Adipose tissue (tissue), 3 donors: ENCODE measurements around the gene OR1M1. TPM values are rescaled to one million over a fixed set of nuclear protein-coding genes. Genes with fewer than 3 reads are reported as not detected.
"Not testable (repeated sequence)": the region's sequence is repeated elsewhere in the genome, so short reads cannot be mapped to it uniquely, and the experiment has no call there.

Experiments
- H3K27ac ChIP-seq: one replicate; pipeline ENCODE4 v1.5.1; 2013; ENCODE audit warnings: low read depth, low read length
- WGBS, 3 donors: extraction: QIAGEN DNeasy Blood & Tissue Kit; methylation state at CpG; one replicate each; pipeline ENCODE4 v1.1.7; 2013; 5-methylcytosine and 5-hydroxymethylcytosine counted together
- polyA plus RNA-seq, 3 donors: library from polyadenylated mRNA; stranded (reverse); fragments of 200-250 nt; gene quantifications; one replicate each; pipeline ENCODE4 v1.2.3, GENCODE V29; 2013
- donor health status: healthy with polysubstance abuse.
- donor health status: Bipolar disorder and iron deficiency.
- donor health status: healthy.

The OR1M1 gene
- polyA plus RNA-seq, 3 donors: not detected

DNA sequence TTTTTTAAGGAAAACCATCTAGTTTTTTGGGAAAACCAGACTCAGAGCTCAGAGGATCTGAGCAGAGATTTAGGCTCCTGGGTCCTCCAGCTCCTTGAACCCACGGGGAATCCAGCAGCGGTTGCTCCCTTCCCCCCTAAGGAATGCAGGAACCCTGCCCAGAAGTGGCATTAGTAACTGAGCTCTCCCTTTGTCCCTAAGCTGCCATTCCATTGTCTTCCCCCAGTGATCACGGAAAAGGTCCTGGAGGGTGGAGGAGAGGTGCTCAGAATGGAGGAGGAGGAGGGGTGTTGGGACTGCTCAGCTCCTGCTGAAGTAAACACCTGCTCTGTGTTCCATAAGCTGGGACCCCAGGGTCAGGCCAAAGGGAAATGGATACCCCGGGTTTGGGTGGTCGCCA is 16.8 kb upstream of the OR1M1 start:
- no peak overlapping the region for H3K27ac ChIP-seq
- 39 to 48% (median 46%) methylated on average over 5 of the region's 5 CpGs for WGBS, 3 donors

DNA sequence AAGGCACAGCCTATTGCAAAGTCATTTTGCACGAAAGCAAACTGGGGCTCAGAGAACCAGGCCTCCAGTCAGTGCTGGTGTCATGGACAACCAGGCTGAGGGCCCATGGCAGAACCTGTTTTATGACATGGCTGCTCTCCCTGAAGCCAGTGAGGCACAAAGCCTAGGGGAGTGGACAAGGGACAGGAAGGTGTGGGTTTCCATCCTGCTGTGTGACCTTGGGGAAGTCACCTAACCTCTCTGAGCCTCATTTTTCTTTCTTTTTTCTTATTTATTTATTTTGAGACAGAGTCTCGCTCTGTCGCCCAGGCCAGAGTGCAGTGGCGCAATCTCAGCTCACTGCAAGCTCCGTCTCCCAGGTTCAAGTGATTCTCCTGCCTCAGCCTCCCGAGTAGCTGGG is 15.1 kb upstream of the OR1M1 start:
- WGBS, 3 donors: 89 to 92% (median 92%) methylated on average over 6 of the region's 6 CpGs
- not testable (repeated sequence) for H3K27ac ChIP-seq

DNA sequence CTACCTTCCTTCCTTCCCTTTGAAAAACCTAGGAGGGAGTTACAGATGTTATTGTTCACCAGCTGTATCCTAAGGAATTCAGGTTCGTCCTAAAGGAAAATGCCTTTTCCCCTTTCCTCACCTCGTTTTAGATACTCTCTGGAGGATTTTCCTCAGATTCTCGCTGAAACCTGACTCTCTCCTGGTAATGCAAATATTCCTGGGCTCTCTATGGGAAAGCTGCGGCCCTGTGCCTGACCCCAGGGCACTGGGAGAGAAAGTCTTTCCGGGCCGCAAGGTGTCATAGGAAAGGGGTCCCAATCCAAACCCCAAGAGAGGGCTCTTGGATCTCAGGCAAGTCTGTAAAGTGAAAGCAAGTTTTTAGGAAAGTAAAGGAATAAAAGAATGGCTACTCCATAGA is 13.1 kb upstream of the OR1M1 start:
- no peak overlapping the region for H3K27ac ChIP-seq
- 54 to 70% (median 62%) methylated on average over 6 of the region's 6 CpGs for WGBS, 3 donors

DNA sequence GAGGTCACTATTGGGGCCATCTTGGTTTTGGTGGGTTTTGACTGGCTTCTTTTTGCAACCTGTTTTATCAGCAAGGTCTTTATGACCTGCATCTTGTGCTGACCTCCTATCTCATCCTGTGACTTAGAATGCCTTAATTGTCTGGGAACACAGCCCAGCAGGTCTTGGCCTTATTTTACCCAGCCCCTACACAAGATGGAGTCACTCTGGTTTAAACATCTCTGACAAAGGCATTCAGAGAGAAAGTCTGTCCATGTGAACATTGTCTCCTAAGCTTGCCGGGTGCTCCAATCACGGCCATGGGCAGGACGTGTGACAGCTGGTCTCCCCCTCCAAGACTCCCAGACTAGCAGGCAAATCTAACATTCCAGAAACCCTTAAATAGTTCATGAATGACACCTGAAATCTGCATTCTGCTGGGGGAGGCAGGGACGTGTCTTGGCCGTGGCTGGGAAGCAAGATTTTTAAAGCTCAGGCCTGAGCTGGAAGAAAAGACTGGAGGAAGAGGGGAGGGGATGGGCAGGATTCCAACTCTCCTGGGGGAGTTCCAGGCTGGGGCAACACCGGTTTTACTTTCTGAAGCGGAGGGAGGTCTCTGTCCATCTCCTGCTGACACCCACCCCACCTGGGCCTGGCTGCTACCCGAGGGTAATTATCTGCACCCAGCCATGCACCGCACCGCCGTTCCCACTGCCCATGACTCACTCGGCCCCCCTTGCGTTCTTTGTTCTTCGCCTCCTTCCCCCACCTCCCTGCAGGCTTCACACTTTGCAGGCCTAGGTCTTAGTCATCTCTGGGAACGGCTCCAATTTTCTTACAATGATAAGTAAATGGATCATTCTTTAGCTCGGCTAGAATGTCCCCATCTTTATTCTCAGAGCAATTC is 11.6 kb upstream of the OR1M1 start:
- no peak overlapping the region for H3K27ac ChIP-seq

DNA sequence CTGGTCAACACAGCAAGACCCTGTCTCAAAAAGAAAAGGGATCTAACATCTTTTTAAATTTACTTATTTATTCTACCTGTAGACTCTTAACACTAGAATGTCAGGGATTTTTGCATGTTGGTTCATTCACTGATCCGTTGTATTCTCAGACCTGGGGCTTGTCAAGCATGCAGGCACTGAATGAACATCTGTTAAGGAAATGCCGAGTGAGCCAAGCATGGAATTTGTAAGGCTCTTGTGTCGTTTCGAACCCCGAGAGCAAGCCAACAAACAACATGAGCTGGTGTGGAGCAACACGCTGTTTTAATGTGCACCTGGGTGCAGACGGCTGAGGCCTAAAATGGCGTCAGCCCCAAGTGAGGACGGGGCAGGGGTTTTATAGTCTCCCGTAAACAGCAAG is 10.0 kb upstream of the OR1M1 start:
- 80 to 82% (median 81%) methylated on average over 10 of the region's 10 CpGs for WGBS, 3 donors
- H3K27ac ChIP-seq: no peak overlapping the region

More for the DNA sequence above, 11.6 kb upstream of the OR1M1 start:
- 22 to 34% (median 33%) methylated on average over 16 of the region's 16 CpGs for WGBS, 3 donors

DNA sequence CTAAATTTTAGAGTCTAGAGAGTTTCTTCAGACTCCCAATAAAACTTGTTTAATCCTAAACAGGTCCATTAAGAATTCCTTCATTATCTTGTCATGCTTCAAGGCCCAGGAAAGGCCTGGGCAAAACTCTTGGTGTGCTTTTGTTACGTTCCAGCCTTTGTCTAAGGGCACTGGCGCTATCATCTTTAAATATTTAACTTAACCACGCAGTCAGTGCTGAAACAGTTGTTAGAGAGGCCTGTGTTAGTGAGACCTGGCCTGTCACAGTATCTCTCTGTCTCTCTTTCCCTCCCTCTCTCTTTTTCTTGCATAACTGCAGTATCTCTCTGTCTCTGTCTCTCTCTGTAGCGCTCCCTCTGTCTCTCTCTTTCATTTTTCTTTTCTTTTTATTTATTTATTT is 8.2 kb upstream of the OR1M1 start:
- 48 to 87% (median 81%) methylated on average over 4 of the region's 4 CpGs for WGBS, 3 donors
- no peak overlapping the region for H3K27ac ChIP-seq

DNA sequence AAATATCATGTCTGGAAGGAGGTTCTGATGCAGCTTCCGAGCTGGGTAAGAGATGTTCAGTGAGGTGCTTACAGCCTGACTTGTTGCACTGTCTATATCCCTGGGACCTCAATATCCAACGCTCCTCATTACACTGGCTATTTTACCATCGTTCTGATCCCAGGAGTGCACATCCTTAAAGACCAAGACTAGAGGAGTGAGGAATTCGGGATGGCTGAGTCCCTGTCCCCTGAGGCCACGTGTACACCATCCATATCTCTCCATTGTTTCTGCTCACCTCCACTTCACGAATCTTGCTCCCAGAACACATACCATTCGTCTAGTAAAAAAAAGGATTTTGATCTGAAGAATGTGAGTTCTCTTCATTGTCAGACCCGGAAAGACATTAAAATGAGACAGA is 20.5 kb downstream of the OR1M1 start, which contains the start of gene OR7G2:
Gene OR7G2, minus strand, starts transcription at position 101 of the 400 bp plus-strand sequence. CDS start 4,232 bp downstream, outside the sequence.
- WGBS, 3 donors: 55 to 65% (median 57%) methylated on average over 8 of the region's 8 CpGs
- no peak within 1 kb of the TSS for H3K27ac ChIP-seq

DNA sequence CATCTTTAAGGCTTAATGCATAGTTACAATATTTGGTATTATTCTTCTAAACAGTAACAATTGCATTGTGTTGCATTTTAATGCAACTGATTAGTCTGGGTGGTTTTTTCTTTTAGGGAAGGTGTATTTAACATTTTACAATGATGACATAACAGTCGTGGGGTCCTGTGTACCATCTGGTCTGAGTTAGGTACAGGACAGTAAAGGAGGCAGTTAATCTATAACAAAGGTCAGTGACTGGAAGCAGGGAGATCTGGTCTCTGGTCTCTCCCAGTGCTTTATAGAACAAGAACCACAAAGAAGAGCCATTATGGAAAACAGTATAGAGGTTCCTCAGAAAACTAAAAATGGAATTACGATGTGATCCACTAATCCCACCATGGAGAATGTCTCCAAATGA is 23.1 kb downstream of the OR1M1 start:
- no peak overlapping the region for H3K27ac ChIP-seq
- WGBS, 3 donors: 36 to 68% (median 65%) methylated on average over 2 of the region's 2 CpGs

DNA sequence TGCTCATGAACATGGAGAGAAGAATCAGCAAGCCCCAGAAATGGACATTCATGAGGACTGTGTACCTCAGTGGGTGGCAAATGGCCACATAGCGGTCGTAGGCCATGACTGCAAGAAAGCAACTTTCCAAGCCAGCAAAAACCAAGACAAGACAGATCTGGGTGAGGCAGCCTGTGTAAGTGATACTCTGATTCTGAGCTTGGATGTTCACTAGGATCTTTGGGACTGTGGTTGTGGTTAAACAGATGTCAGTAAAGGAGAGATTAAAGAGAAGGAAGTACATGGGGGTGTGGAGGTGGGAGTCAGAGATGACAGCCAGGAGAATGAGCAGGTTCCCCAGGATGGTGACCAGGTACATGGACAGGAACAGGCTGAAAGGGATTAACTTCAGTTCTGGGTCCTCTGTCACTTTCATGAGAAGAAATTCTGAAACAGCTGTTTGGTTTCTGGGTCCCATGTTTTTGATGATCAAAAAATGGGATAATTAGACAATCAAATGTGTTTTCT is 28.5 kb downstream of the OR1M1 start, which contains the start of gene OR7G1:
Gene OR7G1, minus strand, starts transcription at position 457 of the 507 bp plus-strand sequence. Its CDS starts 0 bp downstream, at position 457.
- WGBS, 3 donors: 76 to 83% (median 76%) methylated on average over 2 of the region's 2 CpGs
- no peak within 1 kb of the TSS for H3K27ac ChIP-seq

DNA sequence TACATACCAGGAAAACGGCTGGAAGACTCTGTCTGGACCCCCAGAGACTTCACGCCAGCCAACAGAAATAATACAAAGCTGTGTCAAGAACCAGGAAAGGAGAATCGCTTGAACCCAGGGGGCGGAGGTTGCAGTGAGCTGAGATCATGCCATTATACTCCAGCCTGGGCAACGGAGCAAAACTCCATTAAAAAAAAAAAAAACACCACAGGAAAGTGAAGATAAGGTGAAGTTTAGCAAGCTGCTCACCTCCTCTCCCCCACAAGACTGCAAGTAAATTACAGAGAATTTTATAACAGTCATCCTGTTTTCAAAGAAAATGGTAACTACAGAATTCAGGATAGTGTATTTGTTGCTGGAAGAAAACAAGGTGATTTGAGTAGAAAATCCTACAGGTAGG is 29.7 kb downstream of the OR1M1 start:
- no peak overlapping the region for H3K27ac ChIP-seq
- 46 to 55% (median 49%) methylated on average over 5 of the region's 5 CpGs for WGBS, 3 donors

DNA sequence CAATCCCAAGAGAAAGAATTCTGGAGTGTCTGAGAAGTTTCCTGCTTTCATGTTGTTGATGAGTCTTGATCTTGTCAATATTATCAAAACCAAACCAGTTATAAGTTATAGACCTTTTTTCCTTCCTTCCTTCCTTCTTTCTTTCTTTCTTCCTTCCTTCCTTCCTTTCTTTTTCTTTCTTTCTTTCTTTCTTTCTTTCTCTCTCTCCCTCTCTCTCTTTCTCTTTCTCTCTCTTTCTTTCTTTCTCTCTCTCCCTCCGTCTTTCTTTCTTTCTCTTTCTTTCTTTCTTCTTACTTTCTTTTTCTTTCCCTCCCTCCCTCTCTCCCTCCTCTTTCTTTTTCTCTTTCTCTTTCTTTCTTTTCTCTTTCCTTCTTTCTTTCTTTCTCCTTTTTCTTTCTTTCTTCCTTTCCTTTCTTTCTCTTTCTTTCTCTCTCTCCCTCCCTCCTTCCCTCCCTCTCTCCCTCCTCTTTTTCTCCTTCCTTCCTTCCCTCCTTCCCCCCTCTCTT is 40.1 kb downstream of the OR1M1 start, which contains the start of gene OR7G3:
Gene OR7G3, minus strand, starts transcription at position 51 of the 506 bp plus-strand sequence. Its CDS starts 0 bp downstream, at position 51.
- H3K27ac ChIP-seq: no peak within 1 kb of the TSS
- 50 to 85% (median 76%) methylated on average over 1 of the region's 1 CpG for WGBS, 3 donors

DNA sequence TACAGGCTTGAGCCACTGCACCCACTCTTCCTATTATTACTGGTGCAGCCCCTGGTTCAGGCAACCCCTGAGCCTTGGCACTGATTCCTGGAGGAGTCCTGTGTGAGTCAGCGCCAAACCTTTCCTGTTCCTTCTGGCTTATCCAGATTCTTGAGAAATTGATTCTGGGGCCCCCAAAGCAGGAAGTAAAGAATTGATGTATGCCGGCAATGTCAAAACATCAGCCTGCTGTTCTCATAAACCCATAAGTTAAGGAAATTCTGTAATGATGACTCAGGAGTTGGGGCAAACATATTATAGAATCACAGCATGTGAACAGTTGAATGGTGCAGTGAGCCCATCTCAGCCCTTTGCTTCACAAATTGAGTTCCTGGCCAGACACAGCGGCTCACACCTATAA is 41.3 kb downstream of the OR1M1 start:
- WGBS, 3 donors: 47 to 59% (median 50%) methylated on average over 3 of the region's 3 CpGs
- H3K27ac ChIP-seq: no peak overlapping the region

DNA sequence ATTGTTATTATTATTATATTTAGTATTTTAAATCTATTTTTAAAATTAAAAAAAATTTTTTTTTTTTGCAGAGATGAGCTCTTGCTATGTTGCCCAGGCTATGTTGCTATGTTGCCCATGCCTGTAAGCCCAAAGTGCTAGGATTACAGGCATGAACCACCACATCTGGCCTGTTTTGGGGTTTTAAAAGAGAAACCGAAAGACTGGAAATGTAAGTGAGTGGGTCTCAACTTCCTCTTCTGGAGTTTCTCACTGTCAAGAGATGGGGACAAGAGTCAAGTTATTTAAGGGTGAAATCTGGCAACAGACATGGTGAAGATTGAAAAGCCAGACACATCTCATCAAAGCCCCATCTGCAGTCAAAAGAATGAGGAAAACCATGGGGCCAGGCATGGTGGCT is 44.1 kb downstream of the OR1M1 start:
- WGBS, 3 donors: 23 to 50% (median 30%) methylated on average over 1 of the region's 1 CpG
- H3K27ac ChIP-seq: no peak overlapping the region

DNA sequence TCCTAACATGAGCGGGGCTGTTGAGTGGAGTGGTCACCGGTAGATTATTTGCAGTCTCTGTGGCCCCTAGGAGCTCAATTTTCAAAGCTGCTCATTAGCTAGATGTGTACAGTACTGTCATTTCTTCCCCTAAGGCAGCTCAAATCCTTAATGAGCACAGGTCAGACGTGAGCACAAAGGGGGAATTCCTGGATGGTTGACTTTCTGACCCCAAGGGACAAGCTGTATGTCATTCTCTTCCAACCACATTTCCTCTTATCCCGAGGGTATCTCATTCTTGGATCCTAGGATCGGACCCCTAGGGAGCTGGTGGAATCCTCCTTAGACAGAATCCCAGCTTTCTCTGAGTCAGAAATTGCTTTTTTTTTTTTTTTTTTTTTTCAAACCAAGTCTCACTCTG is 45.6 kb downstream of the OR1M1 start:
- WGBS, 3 donors: 48 to 68% (median 67%) methylated on average over 5 of the region's 5 CpGs
- no peak overlapping the region for H3K27ac ChIP-seq

DNA sequence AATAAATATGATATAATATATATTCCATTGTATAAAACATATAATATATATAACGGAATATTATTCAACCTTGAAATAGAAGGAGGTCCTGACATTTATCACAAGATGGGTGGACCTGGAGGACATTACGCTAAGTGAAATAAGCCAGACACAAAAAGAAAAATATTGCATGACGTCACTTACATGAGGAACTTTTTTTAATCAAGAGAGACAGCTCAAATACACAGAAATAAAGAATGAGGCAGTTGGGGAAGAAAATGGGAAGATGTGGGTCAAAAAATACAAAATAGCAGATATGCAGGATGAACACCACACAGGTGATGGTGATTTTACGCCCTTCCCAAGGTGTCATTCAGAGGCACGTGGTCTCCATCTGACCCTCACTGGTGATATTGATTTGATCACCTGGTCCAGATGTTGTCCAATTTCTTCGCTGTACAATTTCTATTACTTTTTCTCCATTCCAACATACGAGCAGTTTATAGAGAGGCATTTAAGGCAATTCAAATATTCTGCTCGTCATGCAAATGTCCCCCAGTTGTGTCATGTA is 52.8 kb downstream of the OR1M1 start:
- WGBS, 3 donors: 25 to 29% (median 28%) methylated on average over 8 of the region's 8 CpGs
- no peak overlapping the region for H3K27ac ChIP-seq

DNA sequence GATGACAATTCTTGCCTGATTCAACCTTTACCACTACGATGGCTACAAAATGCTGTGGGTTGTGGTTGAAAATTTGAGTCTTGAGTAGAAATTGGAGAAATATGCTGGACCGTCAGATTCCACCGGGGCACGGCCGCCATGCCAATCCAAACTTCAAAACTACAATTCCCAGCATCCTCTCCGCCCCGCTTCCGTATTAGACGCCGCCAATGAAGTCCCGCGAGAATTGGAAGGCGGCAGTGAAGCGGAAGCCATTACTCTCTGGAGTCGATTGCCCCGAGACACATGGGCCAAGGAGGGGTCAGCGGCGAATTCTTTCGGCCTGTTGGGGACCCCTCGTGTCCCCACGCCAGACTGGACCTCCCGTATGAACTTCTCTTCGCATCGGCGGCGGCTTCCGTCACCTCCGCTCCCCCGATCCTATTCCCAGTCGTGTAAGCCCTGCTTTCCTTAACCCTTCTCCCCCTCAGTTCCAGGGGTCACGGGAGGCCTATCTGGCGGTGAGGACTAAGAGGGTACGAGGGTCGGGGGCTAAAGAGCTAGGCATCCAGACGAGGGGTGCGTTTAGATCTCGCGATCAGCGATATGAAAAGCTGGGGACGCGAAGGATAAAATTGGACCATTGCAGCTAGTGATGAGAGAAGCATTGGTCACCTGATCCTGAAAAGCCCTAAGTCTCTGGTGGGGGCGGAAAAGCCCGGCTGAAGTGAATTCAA is 53.5 kb downstream of the OR1M1 start, which contains the start of gene ZNF317:
Gene ZNF317, plus strand, starts transcription at position 239 of the 716 bp plus-strand sequence. CDS start 15,620 bp downstream, outside the sequence.
- peak within 1 kb of the TSS; percentile 52 for H3K27ac ChIP-seq
- WGBS, 3 donors: 0% methylated on average over 42 to 43 of the region's 43 CpGs

DNA sequence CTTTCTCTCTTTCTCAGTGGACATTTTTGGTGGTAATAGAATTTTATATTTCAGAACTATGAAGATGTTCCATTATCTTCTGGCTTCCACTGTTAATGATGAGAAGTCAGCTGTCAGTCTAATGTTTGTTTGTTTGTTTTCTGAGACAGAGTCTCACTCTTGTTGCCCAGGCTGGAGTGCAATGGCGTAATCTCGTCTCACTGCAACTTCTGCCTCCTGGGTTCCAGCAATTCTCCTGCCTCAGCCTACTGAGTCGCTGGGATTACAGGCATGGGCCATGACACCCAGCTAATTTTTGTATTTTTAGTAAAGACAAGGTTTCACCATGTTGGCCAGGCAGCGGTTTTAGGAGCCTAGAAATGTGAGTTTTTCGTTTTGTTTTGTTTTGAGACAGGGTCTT is 58.1 kb downstream of the OR1M1 start:
- 96 to 99% (median 97%) methylated on average over 5 of the region's 5 CpGs for WGBS, 3 donors
- H3K27ac ChIP-seq: no peak overlapping the region
